HCT116 (cell line): ENCODE measurements around the gene ASPG. TPM values are rescaled to one million over a fixed set of nuclear protein-coding genes. Genes with fewer than 3 reads are reported as not detected.

Experiments used
- ATAC-seq: fragments of 200-7000 bp; cut with Tn5 transposase; 2 replicates; pipeline ENCODE4 v1.9.1; 2020; ENCODE audit warnings: mild to moderate bottlenecking, moderate library complexity
- BruUV-seq: library from RNA; stranded (reverse); fragments of 400-500 nt; replicated peaks from 2 replicates; lab custom pipeline; 2021; lab: Mats Ljungman, UMichigan
- CTCF ChIA-PET: fragments of 300-600 bp; sonication (Branson Sonifier 250); formaldehyde crosslinking; loops from one replicate; lab custom pipeline; 2021; ENCODE audit warnings: antibody characterized with exemption; lab: Charles Lee
- POLR2A ChIA-PET: fragments of 300-600, 350-600 bp; sonication (Branson Sonifier 250); formaldehyde crosslinking; loops from one replicate; lab custom pipeline; 2021; ENCODE audit warnings: antibody characterized with exemption; lab: Charles Lee
- RAD21 ChIA-PET, 2 experiments: fragments of 300-600 bp; sonication (Branson Sonifier 250); formaldehyde crosslinking; loops; one replicate each; lab custom pipeline; 2023; ENCODE audit warnings: low total read pairs in 2 of 2; ENCODE audit not compliant: uncharacterized antibody in 2 of 2, unreplicated experiment in 2 of 2, low non-redundant PET in 1 of 2; lab: Charles Lee
- DNase-seq: peaks from one replicate; pipeline ENCODE4 v3.0.0-alpha.2; 2010; ENCODE audit warnings: low read depth, low spot score
- H2AFZ ChIP-seq: fragments of 200-600 bp; shearing (Covaris generic), sonication (generic); 2 replicates; pipeline ENCODE4 v1.6.1; 2017; ENCODE audit warnings: low read depth, mixed run types, mixed read lengths, antibody characterized with exemption, low read length; ENCODE audit not compliant: poor library complexity, severe bottlenecking
- H3K27ac ChIP-seq: 2 replicates; pipeline ENCODE4 v1.5.1; 2012; ENCODE audit warnings: low read depth, low read length
- H3K27me3 ChIP-seq: fragments of 200-600 bp; sonication (generic); 2 replicates; pipeline ENCODE4 v1.6.1; 2016; ENCODE audit warnings: mixed run types, low read length, mixed read lengths; ENCODE audit not compliant: insufficient read depth
- H3K36me3 ChIP-seq, 2 experiments: fragments of 200-500 bp in 1 of 2; fragments of 200-600 bp in 1 of 2; sonication (Bioruptor generic) in 1 of 2; sonication (generic) in 1 of 2; 2 replicates each; pipeline versions ENCODE4 v1.5.1 to v1.6.1; 2014 to 2016; ENCODE audit warnings: low read length in 2 of 2, inconsistent platforms in 1 of 2, mixed read lengths in 1 of 2, mixed run types in 1 of 2; ENCODE audit not compliant: insufficient read depth in 2 of 2, control insufficient read depth in 1 of 2
- H3K4me1 ChIP-seq, 2 experiments: fragments of 200-600 bp in 1 of 2; sonication (generic) in 1 of 2; 2 replicates each; pipeline versions ENCODE4 v1.5.1 to v1.6.1; 2012 to 2017; ENCODE audit warnings: low read length in 2 of 2, inconsistent platforms in 1 of 2, mild to moderate bottlenecking in 1 of 2, mixed read lengths in 1 of 2, mixed run types in 1 of 2, moderate library complexity in 1 of 2; ENCODE audit not compliant: insufficient read depth in 2 of 2, control insufficient read depth in 1 of 2
- H3K4me2 ChIP-seq: fragments of 200-600 bp; sonication (generic); 2 replicates; pipeline ENCODE4 v1.6.1; 2017; ENCODE audit warnings: mixed run types, low read length, mixed read lengths
- H3K4me3 ChIP-seq, 2 experiments: fragments of 200-600 bp in 1 of 2; sonication (generic) in 1 of 2; replicated peaks in 1 of 2; 2 replicates each; pipeline ENCODE4 v1.5.1; 2011 to 2016; ENCODE audit warnings: low read length in 2 of 2, control low read depth in 1 of 2, low read depth in 1 of 2, mild to moderate bottlenecking in 1 of 2, mixed read lengths in 1 of 2, mixed run types in 1 of 2
- H3K79me2 ChIP-seq: fragments of 200-600 bp; sonication (generic); 2 replicates; pipeline ENCODE4 v1.6.1; 2017; ENCODE audit warnings: mild to moderate bottlenecking, mixed run types, low read length, moderate library complexity, mixed read lengths; ENCODE audit not compliant: insufficient read depth
- H3K9ac ChIP-seq: fragments of 200-600 bp; sonication (generic); 2 replicates; pipeline ENCODE4 v1.6.1; 2016; ENCODE audit warnings: low read length, mixed read lengths
- H3K9me2 ChIP-seq: fragments of 200-600 bp; sonication (generic), shearing (Covaris generic); 2 replicates; pipeline ENCODE4 v1.6.1; 2017; ENCODE audit warnings: mixed run types, mild to moderate bottlenecking, moderate library complexity; ENCODE audit not compliant: insufficient read depth
- H3K9me3 ChIP-seq, 2 experiments: fragments of 200-500 bp in 1 of 2; fragments of 200-600 bp in 1 of 2; sonication (Bioruptor generic) in 1 of 2; sonication (generic) in 1 of 2; 2 replicates each; pipeline ENCODE4 v1.6.1; 2014 to 2017; ENCODE audit warnings: low read length in 2 of 2, mixed read lengths in 2 of 2, inconsistent platforms in 1 of 2, low read depth in 1 of 2, mild to moderate bottlenecking in 1 of 2, mixed run types in 1 of 2, moderate library complexity in 1 of 2; ENCODE audit not compliant: control insufficient read depth in 1 of 2, insufficient read depth in 1 of 2
- H4K20me1 ChIP-seq: fragments of 200-600 bp; sonication (generic), shearing (Covaris generic); 2 replicates; pipeline ENCODE4 v1.6.1; 2017; ENCODE audit warnings: mixed run types, mild to moderate bottlenecking, moderate library complexity; ENCODE audit not compliant: insufficient read depth
- CBX3 ChIP-seq: IDR thresholded peaks from 2 replicates; pipeline ENCODE4 v1.6.1; 2012; ENCODE audit warnings: low read depth
- EZH2phosphoT487 ChIP-seq: fragments of 200-600 bp; IDR thresholded peaks from 2 replicates; pipeline ENCODE4 v1.6.1; 2018; ENCODE audit warnings: antibody characterized with exemption, borderline replicate concordance
- RAD21 ChIP-seq: IDR thresholded peaks from 2 replicates; pipeline ENCODE4 v1.6.1; 2012; ENCODE audit warnings: low read depth, mild to moderate bottlenecking
- SP1 ChIP-seq: IDR thresholded peaks from 2 replicates; pipeline ENCODE4 v1.6.1; 2012; ENCODE audit warnings: low read depth
- SRF ChIP-seq: IDR thresholded peaks from 2 replicates; pipeline ENCODE4 v1.6.1; 2012; ENCODE audit warnings: low read depth
- intact Hi-C: fragments of 100-400 bp; cut with micrococcal nuclease; formaldehyde crosslinking; loops from 2 replicates; pipeline ENCODE4 v1.10.0; 2022
- total RNA-seq: library from RNA; stranded (reverse); gene quantifications from one replicate; pipeline ENCODE4 v1.2.1, GENCODE V29; 2021; ENCODE audit not compliant: unreplicated experiment
- TF ChIP-seq, protein P1 (sequence below): IDR thresholded peaks from 2 replicates; pipeline ENCODE4 v1.6.1; 2012; ENCODE audit warnings: low read depth
- TF ChIP-seq, protein P2 (sequence below): IDR thresholded peaks from 2 replicates; pipeline ENCODE4 v1.6.1; 2012

The ASPG gene
- total RNA-seq, 1 experiment from 2014 or later = not detected

DNA sequence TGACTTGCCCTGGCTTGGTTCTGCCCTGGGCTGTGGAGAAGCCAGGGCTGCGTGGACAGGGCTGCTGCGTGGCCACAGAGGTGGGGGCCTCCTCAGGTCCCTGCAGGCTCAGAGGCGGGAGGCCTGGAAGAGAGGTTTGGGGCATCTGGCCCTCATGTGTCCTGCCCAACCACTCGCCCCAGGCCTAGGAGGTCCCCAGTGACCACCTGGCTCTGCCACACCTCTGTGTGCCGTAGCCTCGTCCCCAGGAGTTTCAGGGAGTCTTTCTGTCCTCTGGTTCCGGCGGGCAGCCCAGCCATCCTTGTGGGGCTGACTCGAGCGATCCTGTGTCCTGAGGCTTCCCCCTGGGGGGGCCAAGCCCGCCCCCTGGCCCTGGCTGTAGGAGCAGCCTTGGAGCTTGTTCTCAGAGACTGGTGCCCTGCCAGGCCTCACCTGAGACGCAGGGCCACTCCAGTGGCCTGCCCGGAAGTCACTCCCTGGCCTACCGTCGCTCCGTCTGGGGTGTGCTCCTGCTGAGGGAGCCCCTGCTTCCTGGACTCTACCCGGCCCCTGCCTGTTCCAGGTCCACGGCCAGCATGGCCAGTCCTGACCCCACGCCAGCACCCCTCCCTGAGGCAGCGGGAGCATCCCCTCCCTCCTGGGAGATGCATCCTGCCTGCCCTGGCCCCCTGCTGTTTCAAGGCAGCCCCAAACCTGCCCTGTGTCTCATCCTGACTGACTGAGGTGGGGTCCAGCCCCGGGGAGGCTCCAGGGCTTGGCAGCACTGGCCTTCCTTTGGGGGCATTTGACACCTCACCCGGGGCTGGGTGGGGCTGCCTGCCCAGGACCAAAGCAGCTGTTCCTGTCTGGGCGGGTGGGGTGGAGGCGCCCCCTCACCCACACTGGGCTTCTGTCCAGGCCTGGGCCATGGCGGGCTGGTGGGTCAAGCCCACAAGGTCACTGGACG lies 13.9 kb downstream of the ASPG start:
- Histone ChIP-seq H3K9me2 (no peaks in the 10 kb centered on the region), H3K79me2 (no peaks in the 10 kb centered on the region), H3K27me3 (no peaks in the 10 kb centered on the region), H3K4me1 (peaks cover 9 to 19% of the 10 kb centered on the region in 2 experiments), H3K4me3 (no peak overlapping the region), H4K20me1 (no peaks in the 10 kb centered on the region), H3K27ac (no peak overlapping the region), H3K9me3 (no peaks in the 10 kb centered on the region), H3K36me3 (no peaks in the 10 kb centered on the region), H3K9ac (no peak overlapping the region), H3K4me2 (no peak overlapping the region), H2AFZ (no peak overlapping the region)
- CTCF ChIA-PET = no interaction called here
- DNase-seq (no peak), ATAC-seq (no peak)
- TF ChIP-seq SRF = no peak
- no peak for TF ChIP-seq SP1
- TF ChIP-seq, protein P1, sequence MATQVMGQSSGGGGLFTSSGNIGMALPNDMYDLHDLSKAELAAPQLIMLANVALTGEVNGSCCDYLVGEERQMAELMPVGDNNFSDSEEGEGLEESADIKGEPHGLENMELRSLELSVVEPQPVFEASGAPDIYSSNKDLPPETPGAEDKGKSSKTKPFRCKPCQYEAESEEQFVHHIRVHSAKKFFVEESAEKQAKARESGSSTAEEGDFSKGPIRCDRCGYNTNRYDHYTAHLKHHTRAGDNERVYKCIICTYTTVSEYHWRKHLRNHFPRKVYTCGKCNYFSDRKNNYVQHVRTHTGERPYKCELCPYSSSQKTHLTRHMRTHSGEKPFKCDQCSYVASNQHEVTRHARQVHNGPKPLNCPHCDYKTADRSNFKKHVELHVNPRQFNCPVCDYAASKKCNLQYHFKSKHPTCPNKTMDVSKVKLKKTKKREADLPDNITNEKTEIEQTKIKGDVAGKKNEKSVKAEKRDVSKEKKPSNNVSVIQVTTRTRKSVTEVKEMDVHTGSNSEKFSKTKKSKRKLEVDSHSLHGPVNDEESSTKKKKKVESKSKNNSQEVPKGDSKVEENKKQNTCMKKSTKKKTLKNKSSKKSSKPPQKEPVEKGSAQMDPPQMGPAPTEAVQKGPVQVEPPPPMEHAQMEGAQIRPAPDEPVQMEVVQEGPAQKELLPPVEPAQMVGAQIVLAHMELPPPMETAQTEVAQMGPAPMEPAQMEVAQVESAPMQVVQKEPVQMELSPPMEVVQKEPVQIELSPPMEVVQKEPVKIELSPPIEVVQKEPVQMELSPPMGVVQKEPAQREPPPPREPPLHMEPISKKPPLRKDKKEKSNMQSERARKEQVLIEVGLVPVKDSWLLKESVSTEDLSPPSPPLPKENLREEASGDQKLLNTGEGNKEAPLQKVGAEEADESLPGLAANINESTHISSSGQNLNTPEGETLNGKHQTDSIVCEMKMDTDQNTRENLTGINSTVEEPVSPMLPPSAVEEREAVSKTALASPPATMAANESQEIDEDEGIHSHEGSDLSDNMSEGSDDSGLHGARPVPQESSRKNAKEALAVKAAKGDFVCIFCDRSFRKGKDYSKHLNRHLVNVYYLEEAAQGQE = no peak
- TF ChIP-seq EZH2phosphoT487 = no peak
- TF ChIP-seq, protein P2, sequence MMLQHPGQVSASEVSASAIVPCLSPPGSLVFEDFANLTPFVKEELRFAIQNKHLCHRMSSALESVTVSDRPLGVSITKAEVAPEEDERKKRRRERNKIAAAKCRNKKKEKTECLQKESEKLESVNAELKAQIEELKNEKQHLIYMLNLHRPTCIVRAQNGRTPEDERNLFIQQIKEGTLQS = no peak
- no peak for TF ChIP-seq RAD21
- no peak for TF ChIP-seq CBX3
- intact Hi-C loops = no loop called here
- RAD21 ChIA-PET = no interaction called here
- no TSS peak for BruUV-seq
- POLR2A ChIA-PET = no interaction called here
